ENCODE measurements around the gene HAUS8. TPM values are rescaled to one million over a fixed set of nuclear protein-coding genes. Genes with fewer than 3 reads are reported as not detected.

Gene HAUS8
- total and polyA plus RNA-seq, 9 of the 15 experiments (the other 6 are each of a cell fraction or from before 2014, with no cell fraction given) = 20.5 to 53.2 (median 36.0) TPM

DNA sequence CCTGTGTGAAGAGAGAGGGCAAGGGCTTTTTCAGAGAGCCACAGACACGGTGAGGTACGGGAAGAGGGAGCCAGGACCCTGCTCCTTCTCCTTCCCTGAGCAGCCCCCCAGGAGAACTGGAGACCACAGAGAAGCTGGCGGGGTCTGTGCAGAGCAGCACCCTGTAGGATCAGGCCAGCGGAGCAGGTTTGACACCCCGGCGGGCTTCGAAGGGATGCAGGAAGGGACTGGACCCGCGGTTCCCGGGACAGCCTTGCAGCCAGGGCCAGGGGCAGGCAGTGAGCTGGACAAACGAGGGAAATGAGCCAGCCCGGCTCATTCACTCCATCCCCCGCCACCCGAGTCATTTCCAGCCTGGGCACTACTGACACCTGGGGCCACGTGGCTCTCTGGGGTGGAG lies 70.9 kb downstream of the HAUS8 start:
- Histone ChIP-seq H3K9ac (ENCODE audit: insufficient read depth in 1 of 2, low read depth in 2 of 2, low read length in 2 of 2) (peak overlapping the region in 1 of 2 experiments; percentile 35; a peak in 1 of 4 replicates), H3K9me1 (ENCODE audit: control insufficient read depth, insufficient read depth, low read length) (no peaks in the 10 kb centered on the region), H3K36me3 (ENCODE audit: control insufficient read depth, insufficient read depth, low read length) (no peaks in the 10 kb centered on the region), H3K27me3 (ENCODE audit: control insufficient read depth in 2 of 2, insufficient read depth in 2 of 2, low read length in 2 of 2) (peaks cover 17 to 65% of the 10 kb centered on the region in 2 experiments), H3K4me2 (ENCODE audit: insufficient read depth, low read length) (no peak overlapping the region), H3K9me3 (replicated peaks; ENCODE audit: control insufficient read depth, insufficient read depth, low read depth, low read length) (no peaks in the 10 kb centered on the region), H3K4me1 (replicated peaks in 1 of 2; ENCODE audit: control insufficient read depth in 2 of 2, insufficient read depth in 2 of 2, low read length in 2 of 2) (no peaks in the 10 kb centered on the region; a peak in 1 of 5 replicates), H2AFZ (ENCODE audit: low read depth, low read length) (no peak overlapping the region), H3K79me2 (ENCODE audit: control insufficient read depth, insufficient read depth, low read length) (no peaks in the 10 kb centered on the region), H3K4me3 (no peak overlapping the region), H4K20me1 (replicated peaks; ENCODE audit: control insufficient read depth, insufficient read depth, low read length) (no peaks in the 10 kb centered on the region), H3K27ac (ENCODE audit: extremely low read depth, low read depth, low read length) (no peak overlapping the region)
- ChIA-PET CTCF (ENCODE audit: low intra/inter-chr PET ratio) (no interaction called here), POLR2A (no interaction called here)
- in situ Hi-C loops (cut with MboI) = no loop called here
- no peak for ATAC-seq
- no TSS peak for BruUV-seq (replicated peaks)
- no peak for FAIRE-seq
- intact Hi-C loops (cut with micrococcal nuclease) = no loop called here
- DNase-seq (ENCODE audit: extremely low read depth in 1 of 4, low spot score in 3 of 4) = no peak
- no peak for TF ChIP-seq KLF16 (IDR thresholded peaks at IDR 0.05)
- 3% methylated on average over 13 of the region's 15 CpGs for WGBS (ENCODE audit: insufficient coverage, low coverage, missing lambda C conversion rate)

DNA sequence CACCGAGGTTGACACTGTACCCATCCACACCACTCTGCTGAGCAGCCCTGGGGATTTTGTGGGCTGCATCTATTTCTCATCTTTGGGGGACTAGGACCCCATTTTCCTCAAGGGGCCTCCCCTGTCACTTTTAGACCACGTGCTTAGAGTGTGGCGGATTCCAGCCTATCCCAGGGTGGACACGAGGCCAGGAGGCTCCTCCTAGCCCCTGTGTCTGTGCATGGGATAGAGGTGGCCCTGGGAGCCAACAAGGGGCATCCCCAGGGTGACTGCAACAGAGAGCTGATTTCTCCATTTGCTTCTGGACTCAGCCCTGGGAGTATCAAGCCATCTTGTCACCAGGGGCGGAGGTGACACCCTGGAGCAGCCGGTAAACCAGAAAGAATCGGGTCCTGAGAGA lies 72.8 kb downstream of the HAUS8 start:
- no peaks in the 10 kb centered on the region for H3K9me1 ChIP-seq (ENCODE audit: control insufficient read depth, insufficient read depth, low read length)
- H2AFZ ChIP-seq (ENCODE audit: low read depth, low read length) = no peak overlapping the region
- H3K27me3 ChIP-seq (ENCODE audit: control insufficient read depth in 2 of 2, insufficient read depth in 2 of 2, low read length in 2 of 2) = peaks cover 10 to 46% of the 10 kb centered on the region in 2 experiments
- intact Hi-C loops (cut with micrococcal nuclease) = no loop called here
- no peak overlapping the region for H3K9ac ChIP-seq (ENCODE audit: insufficient read depth in 1 of 2, low read depth in 2 of 2, low read length in 2 of 2)
- no peaks in the 10 kb centered on the region; the same call in 1 of the 2 replicates for H3K9me3 ChIP-seq (replicated peaks; ENCODE audit: control insufficient read depth, insufficient read depth, low read depth, low read length)
- H3K36me3 ChIP-seq (ENCODE audit: control insufficient read depth, insufficient read depth, low read length) = no peaks in the 10 kb centered on the region
- no peak overlapping the region for H3K4me3 ChIP-seq
- no peak for ATAC-seq
- H4K20me1 ChIP-seq (replicated peaks; ENCODE audit: control insufficient read depth, insufficient read depth, low read length) = no peaks in the 10 kb centered on the region
- CTCF ChIA-PET (ENCODE audit: low intra/inter-chr PET ratio) = no interaction called here
- POLR2A ChIA-PET = no interaction called here
- in situ Hi-C loops (cut with MboI) = no loop called here
- no TSS peak for BruUV-seq (replicated peaks)
- H3K27ac ChIP-seq (ENCODE audit: extremely low read depth, low read depth, low read length) = no peak overlapping the region
- WGBS (ENCODE audit: insufficient coverage, low coverage, missing lambda C conversion rate) = 1% methylated on average over 7 of the region's 7 CpGs
- H3K79me2 ChIP-seq (ENCODE audit: control insufficient read depth, insufficient read depth, low read length) = no peaks in the 10 kb centered on the region
- DNase-seq (ENCODE audit: extremely low read depth in 1 of 4, low spot score in 3 of 4) = no peak
- H3K4me1 ChIP-seq (replicated peaks in 1 of 2; ENCODE audit: control insufficient read depth in 2 of 2, insufficient read depth in 2 of 2, low read length in 2 of 2) = peaks cover 0 to under 1% of the 10 kb centered on the region in 2 experiments; a peak in 1 of 5 replicates
- no peak for FAIRE-seq
- no peak overlapping the region for H3K4me2 ChIP-seq (ENCODE audit: insufficient read depth, low read length)
- TF ChIP-seq GTF2A2 (tag; IDR thresholded peaks at IDR 0.05) (no peak), NFE2 (IDR thresholded peaks at IDR 0.05; ENCODE audit: low read depth) (no peak), PTRF (tag; IDR thresholded peaks at IDR 0.05) (no peak)
- TF ChIP-seq, protein P1, sequence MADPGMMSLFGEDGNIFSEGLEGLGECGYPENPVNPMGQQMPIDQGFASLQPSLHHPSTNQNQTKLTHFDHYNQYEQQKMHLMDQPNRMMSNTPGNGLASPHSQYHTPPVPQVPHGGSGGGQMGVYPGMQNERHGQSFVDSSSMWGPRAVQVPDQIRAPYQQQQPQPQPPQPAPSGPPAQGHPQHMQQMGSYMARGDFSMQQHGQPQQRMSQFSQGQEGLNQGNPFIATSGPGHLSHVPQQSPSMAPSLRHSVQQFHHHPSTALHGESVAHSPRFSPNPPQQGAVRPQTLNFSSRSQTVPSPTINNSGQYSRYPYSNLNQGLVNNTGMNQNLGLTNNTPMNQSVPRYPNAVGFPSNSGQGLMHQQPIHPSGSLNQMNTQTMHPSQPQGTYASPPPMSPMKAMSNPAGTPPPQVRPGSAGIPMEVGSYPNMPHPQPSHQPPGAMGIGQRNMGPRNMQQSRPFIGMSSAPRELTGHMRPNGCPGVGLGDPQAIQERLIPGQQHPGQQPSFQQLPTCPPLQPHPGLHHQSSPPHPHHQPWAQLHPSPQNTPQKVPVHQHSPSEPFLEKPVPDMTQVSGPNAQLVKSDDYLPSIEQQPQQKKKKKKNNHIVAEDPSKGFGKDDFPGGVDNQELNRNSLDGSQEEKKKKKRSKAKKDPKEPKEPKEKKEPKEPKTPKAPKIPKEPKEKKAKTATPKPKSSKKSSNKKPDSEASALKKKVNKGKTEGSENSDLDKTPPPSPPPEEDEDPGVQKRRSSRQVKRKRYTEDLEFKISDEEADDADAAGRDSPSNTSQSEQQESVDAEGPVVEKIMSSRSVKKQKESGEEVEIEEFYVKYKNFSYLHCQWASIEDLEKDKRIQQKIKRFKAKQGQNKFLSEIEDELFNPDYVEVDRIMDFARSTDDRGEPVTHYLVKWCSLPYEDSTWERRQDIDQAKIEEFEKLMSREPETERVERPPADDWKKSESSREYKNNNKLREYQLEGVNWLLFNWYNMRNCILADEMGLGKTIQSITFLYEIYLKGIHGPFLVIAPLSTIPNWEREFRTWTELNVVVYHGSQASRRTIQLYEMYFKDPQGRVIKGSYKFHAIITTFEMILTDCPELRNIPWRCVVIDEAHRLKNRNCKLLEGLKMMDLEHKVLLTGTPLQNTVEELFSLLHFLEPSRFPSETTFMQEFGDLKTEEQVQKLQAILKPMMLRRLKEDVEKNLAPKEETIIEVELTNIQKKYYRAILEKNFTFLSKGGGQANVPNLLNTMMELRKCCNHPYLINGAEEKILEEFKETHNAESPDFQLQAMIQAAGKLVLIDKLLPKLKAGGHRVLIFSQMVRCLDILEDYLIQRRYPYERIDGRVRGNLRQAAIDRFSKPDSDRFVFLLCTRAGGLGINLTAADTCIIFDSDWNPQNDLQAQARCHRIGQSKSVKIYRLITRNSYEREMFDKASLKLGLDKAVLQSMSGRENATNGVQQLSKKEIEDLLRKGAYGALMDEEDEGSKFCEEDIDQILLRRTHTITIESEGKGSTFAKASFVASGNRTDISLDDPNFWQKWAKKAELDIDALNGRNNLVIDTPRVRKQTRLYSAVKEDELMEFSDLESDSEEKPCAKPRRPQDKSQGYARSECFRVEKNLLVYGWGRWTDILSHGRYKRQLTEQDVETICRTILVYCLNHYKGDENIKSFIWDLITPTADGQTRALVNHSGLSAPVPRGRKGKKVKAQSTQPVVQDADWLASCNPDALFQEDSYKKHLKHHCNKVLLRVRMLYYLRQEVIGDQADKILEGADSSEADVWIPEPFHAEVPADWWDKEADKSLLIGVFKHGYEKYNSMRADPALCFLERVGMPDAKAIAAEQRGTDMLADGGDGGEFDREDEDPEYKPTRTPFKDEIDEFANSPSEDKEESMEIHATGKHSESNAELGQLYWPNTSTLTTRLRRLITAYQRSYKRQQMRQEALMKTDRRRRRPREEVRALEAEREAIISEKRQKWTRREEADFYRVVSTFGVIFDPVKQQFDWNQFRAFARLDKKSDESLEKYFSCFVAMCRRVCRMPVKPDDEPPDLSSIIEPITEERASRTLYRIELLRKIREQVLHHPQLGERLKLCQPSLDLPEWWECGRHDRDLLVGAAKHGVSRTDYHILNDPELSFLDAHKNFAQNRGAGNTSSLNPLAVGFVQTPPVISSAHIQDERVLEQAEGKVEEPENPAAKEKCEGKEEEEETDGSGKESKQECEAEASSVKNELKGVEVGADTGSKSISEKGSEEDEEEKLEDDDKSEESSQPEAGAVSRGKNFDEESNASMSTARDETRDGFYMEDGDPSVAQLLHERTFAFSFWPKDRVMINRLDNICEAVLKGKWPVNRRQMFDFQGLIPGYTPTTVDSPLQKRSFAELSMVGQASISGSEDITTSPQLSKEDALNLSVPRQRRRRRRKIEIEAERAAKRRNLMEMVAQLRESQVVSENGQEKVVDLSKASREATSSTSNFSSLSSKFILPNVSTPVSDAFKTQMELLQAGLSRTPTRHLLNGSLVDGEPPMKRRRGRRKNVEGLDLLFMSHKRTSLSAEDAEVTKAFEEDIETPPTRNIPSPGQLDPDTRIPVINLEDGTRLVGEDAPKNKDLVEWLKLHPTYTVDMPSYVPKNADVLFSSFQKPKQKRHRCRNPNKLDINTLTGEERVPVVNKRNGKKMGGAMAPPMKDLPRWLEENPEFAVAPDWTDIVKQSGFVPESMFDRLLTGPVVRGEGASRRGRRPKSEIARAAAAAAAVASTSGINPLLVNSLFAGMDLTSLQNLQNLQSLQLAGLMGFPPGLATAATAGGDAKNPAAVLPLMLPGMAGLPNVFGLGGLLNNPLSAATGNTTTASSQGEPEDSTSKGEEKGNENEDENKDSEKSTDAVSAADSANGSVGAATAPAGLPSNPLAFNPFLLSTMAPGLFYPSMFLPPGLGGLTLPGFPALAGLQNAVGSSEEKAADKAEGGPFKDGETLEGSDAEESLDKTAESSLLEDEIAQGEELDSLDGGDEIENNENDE (IDR thresholded peaks at IDR 0.05; ENCODE audit: low read depth, low read length) = no peak
